CD4-positive, alpha-beta memory T cell (primary cell): ENCODE results near the gene BNIP5. TPM values are rescaled to one million over a fixed set of nuclear protein-coding genes. Genes with fewer than 3 reads are reported as not detected.

ENCODE experiments used
- CTCF ChIA-PET: fragments of 350-600 bp; sonication (Branson Sonifier 250); formaldehyde crosslinking; loops from one replicate; lab custom pipeline; 2021; ENCODE audit warnings: inconsistent platforms; ENCODE audit not compliant: partially characterized antibody; lab: Charles Lee
- POLR2A ChIA-PET: fragments of 350-600 bp; sonication (Branson Sonifier 250); formaldehyde crosslinking; loops from one replicate; lab custom pipeline; 2021; ENCODE audit not compliant: partially characterized antibody; lab: Charles Lee
- DNase-seq, 5 donors: peaks; one replicate each; pipeline versions ENCODE4 v3.0.0 to v3.0.0-alpha.2; 2020 to 2022; ENCODE audit warnings: mixed read lengths in 1 of 5
- H3K27ac ChIP-seq: one replicate; pipeline ENCODE4 v1.7.0; 2013; ENCODE audit warnings: low read depth, low read length
- H3K27me3 ChIP-seq: 2 replicates; pipeline ENCODE4 v1.7.0; 2013; ENCODE audit warnings: mild to moderate bottlenecking, low read length, moderate library complexity; ENCODE audit not compliant: insufficient read depth
- H3K36me3 ChIP-seq: 2 replicates; pipeline ENCODE4 v1.7.0; 2013; ENCODE audit warnings: mild to moderate bottlenecking, low read length, moderate library complexity; ENCODE audit not compliant: insufficient read depth
- H3K4me1 ChIP-seq: 2 replicates; pipeline ENCODE4 v1.7.0; 2013; ENCODE audit warnings: mild to moderate bottlenecking, low read length, moderate library complexity; ENCODE audit not compliant: insufficient read depth
- H3K4me3 ChIP-seq, 2 donors: one replicate each; pipeline ENCODE4 v1.7.0; 2013; ENCODE audit warnings: low read length in 2 of 2, mild to moderate bottlenecking in 1 of 2
- H3K9me3 ChIP-seq, 2 donors: one replicate each; pipeline ENCODE4 v1.7.0; 2013; ENCODE audit warnings: low read length in 2 of 2, control low read depth in 1 of 2; ENCODE audit not compliant: control insufficient read depth in 1 of 2
- H3K27ac Mint-ChIP-seq, 7 donors: one replicate each; pipeline ENCODE4 v1.8.0; 2020 to 2021; ENCODE audit warnings: mixed read lengths in 7 of 7, mild to moderate bottlenecking in 6 of 7, inconsistent platforms in 3 of 7, moderate library complexity in 3 of 7
- H3K27me3 Mint-ChIP-seq, 2 donors: one replicate each; pipeline ENCODE4 v1.8.0; 2020 to 2021; ENCODE audit warnings: mixed read lengths in 2 of 2
- H3K36me3 Mint-ChIP-seq, 2 donors: one replicate each; pipeline ENCODE4 v1.8.0; 2020 to 2021; ENCODE audit warnings: mixed read lengths in 2 of 2, inconsistent platforms in 1 of 2, mild to moderate bottlenecking in 1 of 2
- H3K4me1 Mint-ChIP-seq, 4 donors: one replicate each; pipeline ENCODE4 v1.8.0; 2020 to 2021; ENCODE audit warnings: mixed read lengths in 4 of 4, mild to moderate bottlenecking in 1 of 4
- H3K4me3 Mint-ChIP-seq, 8 donors: one replicate each; pipeline ENCODE4 v1.8.0; 2020 to 2021; ENCODE audit warnings: mixed read lengths in 8 of 8, mild to moderate bottlenecking in 7 of 8, moderate library complexity in 6 of 8, inconsistent platforms in 3 of 8
- H3K9me3 Mint-ChIP-seq, 8 donors: one replicate each; pipeline ENCODE4 v1.8.0; 2020 to 2021; ENCODE audit warnings: mixed read lengths in 8 of 8, mild to moderate bottlenecking in 5 of 8, inconsistent platforms in 3 of 8, moderate library complexity in 1 of 8
- intact Hi-C: fragments of 100-400 bp; cut with micrococcal nuclease; formaldehyde crosslinking; loops from one replicate; pipeline ENCODE4 v1.15.1; 2023
- polyA plus RNA-seq, 2 donors: library from polyadenylated mRNA; unstranded; fragments of 300-500 nt; fragmentation: Illumina TruSeq; gene quantifications; one replicate each; pipeline ENCODE4 v1.2.3, GENCODE V29; 2021
- total RNA-seq, 2 experiments: library from RNA; stranded (reverse); gene quantifications; one replicate each; pipeline ENCODE4 v1.2.3, GENCODE V29; 2021

BNIP5 gene
- total RNA-seq (not detected), polyA plus RNA-seq (not detected)

- peaks cover 20% of the 10 kb centered on the region for H3K4me1 ChIP-seq
- no peaks in the 10 kb centered on the region for H3K36me3 Mint-ChIP-seq
- intact Hi-C loops: no loop called here
- peak within 1 kb of the TSS in 6 of 7 donors; percentile 10 to 83 (median 46) for H3K27ac Mint-ChIP-seq
- peaks cover 27 to 30% of the 10 kb centered on the region in 2 donors for H3K27me3 Mint-ChIP-seq
- peaks cover 9 to 41% (median 16%) of the 10 kb centered on the region in 4 donors for H3K4me1 Mint-ChIP-seq
- peak; percentile 8 to 46 (median 19) for DNase-seq
- no peak within 1 kb of the TSS for H3K4me3 ChIP-seq
- H3K9me3 Mint-ChIP-seq: no peaks in the 10 kb centered on the region
- POLR2A ChIA-PET: interaction anchor here (0.7 kb wide), 1 partner anchor 310 kb away, joined by 4 read pairs; no protein-coding TSS in a partner anchor
- H3K4me3 Mint-ChIP-seq: peak within 1 kb of the TSS in 4 of 8 donors; percentile 4 to 51 (median 48)
- no peak within 1 kb of the TSS for H3K27ac ChIP-seq
- no peaks in the 10 kb centered on the region for H3K36me3 ChIP-seq
- H3K27me3 ChIP-seq: peaks cover 12% of the 10 kb centered on the region
- CTCF ChIA-PET: interaction anchor here (0.9 to 1.2 kb wide), 3 partner anchors 21 to 35 kb away, joined by 3 to 4 read pairs (median 3); no protein-coding TSS in a partner anchor
- H3K9me3 ChIP-seq: no peaks in the 10 kb centered on the region
Measured at GRCh38 chr6:36336779-36337241, at the start of gene BNIP5. Gene BNIP5 (minus strand): TSS chr6:36336888. CDS start chr6:36330690, 6,198 bp downstream.

- H3K4me1 ChIP-seq: peaks cover 42% of the 10 kb centered on the region
- intact Hi-C loops: no loop called here
- ChIA-PET POLR2A (no interaction called here), CTCF (no interaction called here)
- peaks cover 13 to 44% (median 28%) of the 10 kb centered on the region in 4 donors for H3K4me1 Mint-ChIP-seq
- no peak overlapping the region for H3K4me3 Mint-ChIP-seq
- H3K4me3 ChIP-seq: no peak overlapping the region
- DNase-seq: no peak
- H3K9me3 ChIP-seq: no peaks in the 10 kb centered on the region
- no peak overlapping the region for H3K27ac ChIP-seq
- H3K36me3 ChIP-seq: no peaks in the 10 kb centered on the region
- H3K9me3 Mint-ChIP-seq: no peaks in the 10 kb centered on the region
- H3K36me3 Mint-ChIP-seq: peaks cover 0 to 12% of the 10 kb centered on the region in 2 donors
- H3K27me3 ChIP-seq: no peaks in the 10 kb centered on the region
- H3K27me3 Mint-ChIP-seq: peaks cover 0 to 2% of the 10 kb centered on the region in 2 donors
- H3K27ac Mint-ChIP-seq: peak overlapping the region in 2 of 7 donors; percentile 17 to 35
Measured at GRCh38 chr6:36384095-36384494, 47.4 kb upstream of the BNIP5 start.

- no peak for DNase-seq
- CTCF ChIA-PET: no interaction called here
Measured at GRCh38 chr6:36383606-36384005, 46.9 kb upstream of the BNIP5 start.

GRCh38 chr6:36382976-36383375 lies 46.3 kb upstream of the BNIP5 start:
- H3K9me3 Mint-ChIP-seq: no peaks in the 10 kb centered on the region
- Histone ChIP-seq H3K9me3 (no peaks in the 10 kb centered on the region), H3K27ac (no peak overlapping the region), H3K36me3 (no peaks in the 10 kb centered on the region), H3K4me1 (peaks cover 36% of the 10 kb centered on the region), H3K27me3 (no peaks in the 10 kb centered on the region), H3K4me3 (no peak overlapping the region)
- peaks cover 0 to 14% of the 10 kb centered on the region in 2 donors for H3K36me3 Mint-ChIP-seq
- H3K4me3 Mint-ChIP-seq: peak overlapping the region in 1 of 8 donors; percentile 35
- ChIA-PET POLR2A (no interaction called here), CTCF (no interaction called here)
- peaks cover 13 to 48% (median 26%) of the 10 kb centered on the region in 4 donors for H3K4me1 Mint-ChIP-seq
- intact Hi-C loops: no loop called here
- H3K27ac Mint-ChIP-seq: peak overlapping the region in 5 of 7 donors; percentile 6 to 83 (median 51)
- no peaks in the 10 kb centered on the region for H3K27me3 Mint-ChIP-seq
- no peak for DNase-seq

More at GRCh38 chr6:36383606-36384005, 46.9 kb upstream of the BNIP5 start:
- Mint-ChIP-seq H3K4me1 (peaks cover 13 to 49% (median 28%) of the 10 kb centered on the region in 4 donors), H3K27me3 (peaks cover 0 to 2% of the 10 kb centered on the region in 2 donors), H3K36me3 (peaks cover 0 to 14% of the 10 kb centered on the region in 2 donors), H3K9me3 (no peaks in the 10 kb centered on the region), H3K27ac (peak overlapping the region in 4 of 7 donors; percentile 8 to 47 (median 26)), H3K4me3 (peak overlapping the region in 1 of 8 donors; percentile 39)
- Histone ChIP-seq H3K27ac (no peak overlapping the region), H3K36me3 (no peaks in the 10 kb centered on the region), H3K4me1 (peaks cover 42% of the 10 kb centered on the region), H3K27me3 (no peaks in the 10 kb centered on the region), H3K4me3 (no peak overlapping the region), H3K9me3 (no peaks in the 10 kb centered on the region)
- intact Hi-C loops: no loop called here
- POLR2A ChIA-PET: no interaction called here

GRCh38 chr6:36381502-36382389 lies 45.1 kb upstream of the BNIP5 start:
- intact Hi-C loops: no loop called here
- Histone ChIP-seq H3K4me3 (no peak overlapping the region), H3K4me1 (peaks cover 27% of the 10 kb centered on the region), H3K36me3 (no peaks in the 10 kb centered on the region), H3K27me3 (no peaks in the 10 kb centered on the region), H3K9me3 (no peaks in the 10 kb centered on the region), H3K27ac (no peak overlapping the region)
- no peak for DNase-seq
- Mint-ChIP-seq H3K9me3 (no peaks in the 10 kb centered on the region), H3K27me3 (no peaks in the 10 kb centered on the region), H3K4me3 (peak overlapping the region in 1 of 8 donors; percentile 26), H3K27ac (peak overlapping the region in 2 of 7 donors; percentile 18 to 25), H3K4me1 (peaks cover 11 to 40% (median 22%) of the 10 kb centered on the region in 4 donors), H3K36me3 (peaks cover 0 to 8% of the 10 kb centered on the region in 2 donors)
- ChIA-PET POLR2A (no interaction called here), CTCF (interaction anchor here (1.2 kb wide), 1 partner anchor 79 kb away, joined by 4 read pairs; no protein-coding TSS in a partner anchor)

- Histone ChIP-seq H3K36me3 (no peaks in the 10 kb centered on the region), H3K27me3 (no peaks in the 10 kb centered on the region), H3K9me3 (no peaks in the 10 kb centered on the region), H3K27ac (no peak overlapping the region), H3K4me3 (no peak overlapping the region), H3K4me1 (peaks cover 16% of the 10 kb centered on the region)
- no peaks in the 10 kb centered on the region for H3K27me3 Mint-ChIP-seq
- H3K4me1 Mint-ChIP-seq: peaks cover 6 to 25% (median 13%) of the 10 kb centered on the region in 4 donors
- intact Hi-C loops: no loop called here
- peak overlapping the region in 1 of 7 donors; percentile 35 for H3K27ac Mint-ChIP-seq
- ChIA-PET POLR2A (no interaction called here), CTCF (interaction anchor here (0.8 to 1.2 kb wide), 2 partner anchors 15 to 39 kb away, joined by 3 to 4 read pairs; no protein-coding TSS in a partner anchor)
- no peaks in the 10 kb centered on the region for H3K9me3 Mint-ChIP-seq
- no peak for DNase-seq
- peaks cover 0 to 9% of the 10 kb centered on the region in 2 donors for H3K36me3 Mint-ChIP-seq
- no peak overlapping the region for H3K4me3 Mint-ChIP-seq
Measured at GRCh38 chr6:36380166-36380565, 43.5 kb upstream of the BNIP5 start.

- no peaks in the 10 kb centered on the region for H3K36me3 ChIP-seq
- H3K27ac ChIP-seq: no peak overlapping the region
- no peak for DNase-seq
- no peak overlapping the region for H3K4me3 Mint-ChIP-seq
- intact Hi-C loops: no loop called here
- no peaks in the 10 kb centered on the region for H3K9me3 ChIP-seq
- peak overlapping the region in 1 of 7 donors; percentile 76 for H3K27ac Mint-ChIP-seq
- H3K9me3 Mint-ChIP-seq: no peaks in the 10 kb centered on the region
- peaks cover 12% of the 10 kb centered on the region for H3K4me1 ChIP-seq
- H3K36me3 Mint-ChIP-seq: peaks cover 0 to 9% of the 10 kb centered on the region in 2 donors
- CTCF ChIA-PET: no interaction called here
- H3K4me3 ChIP-seq: no peak overlapping the region
- no peaks in the 10 kb centered on the region for H3K27me3 ChIP-seq
- POLR2A ChIA-PET: no interaction called here
- H3K4me1 Mint-ChIP-seq: peaks cover 6 to 21% (median 13%) of the 10 kb centered on the region in 4 donors
- no peaks in the 10 kb centered on the region for H3K27me3 Mint-ChIP-seq
Measured at GRCh38 chr6:36378936-36379335, 42.2 kb upstream of the BNIP5 start.
